DMS79 (cell line): ENCODE results near the gene ZHX3.

Experiments
- DNase-seq: peaks from one replicate; lab custom pipeline; 2025; lab: John Stamatoyannopoulos, UW

ZHX3 gene

GRCh38 chr20:41171736-41172295, 145.7 kb downstream of the ZHX3 start:
- no peak for DNase-seq

GRCh38 chr20:41170386-41171105, 147.0 kb downstream of the ZHX3 start:
- no peak for DNase-seq

DNA sequence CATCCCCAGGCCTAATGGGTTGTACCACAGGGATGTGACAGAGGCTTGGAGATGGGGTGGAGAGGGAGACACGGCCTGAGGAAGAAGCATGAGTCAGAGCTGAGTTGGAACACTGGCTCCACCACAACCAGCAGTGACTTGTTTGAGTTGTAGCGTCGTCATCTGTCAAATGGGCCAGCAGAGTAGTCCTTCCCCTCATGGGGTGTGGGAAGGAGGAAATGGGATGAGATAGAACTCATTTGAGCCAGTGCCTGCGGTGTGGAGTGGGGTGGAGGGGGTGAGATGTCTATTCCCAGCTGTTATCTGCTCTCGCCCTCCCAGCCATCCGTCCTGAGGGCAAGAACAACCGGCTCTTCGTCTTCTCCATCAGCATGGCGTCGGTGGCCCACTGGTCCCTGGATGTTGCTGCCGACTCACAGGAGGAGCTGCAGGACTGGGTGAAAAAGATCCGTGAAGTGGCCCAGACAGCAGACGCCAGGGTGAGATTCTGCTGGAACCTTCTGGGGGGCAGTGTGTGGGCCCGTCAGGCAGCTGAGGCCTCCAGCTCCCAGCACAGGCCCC, 147.7 kb downstream of the ZHX3 start:
- no peak for DNase-seq

GRCh38 chr20:41169162-41169690, 148.3 kb downstream of the ZHX3 start:
- no peak for DNase-seq

DNA sequence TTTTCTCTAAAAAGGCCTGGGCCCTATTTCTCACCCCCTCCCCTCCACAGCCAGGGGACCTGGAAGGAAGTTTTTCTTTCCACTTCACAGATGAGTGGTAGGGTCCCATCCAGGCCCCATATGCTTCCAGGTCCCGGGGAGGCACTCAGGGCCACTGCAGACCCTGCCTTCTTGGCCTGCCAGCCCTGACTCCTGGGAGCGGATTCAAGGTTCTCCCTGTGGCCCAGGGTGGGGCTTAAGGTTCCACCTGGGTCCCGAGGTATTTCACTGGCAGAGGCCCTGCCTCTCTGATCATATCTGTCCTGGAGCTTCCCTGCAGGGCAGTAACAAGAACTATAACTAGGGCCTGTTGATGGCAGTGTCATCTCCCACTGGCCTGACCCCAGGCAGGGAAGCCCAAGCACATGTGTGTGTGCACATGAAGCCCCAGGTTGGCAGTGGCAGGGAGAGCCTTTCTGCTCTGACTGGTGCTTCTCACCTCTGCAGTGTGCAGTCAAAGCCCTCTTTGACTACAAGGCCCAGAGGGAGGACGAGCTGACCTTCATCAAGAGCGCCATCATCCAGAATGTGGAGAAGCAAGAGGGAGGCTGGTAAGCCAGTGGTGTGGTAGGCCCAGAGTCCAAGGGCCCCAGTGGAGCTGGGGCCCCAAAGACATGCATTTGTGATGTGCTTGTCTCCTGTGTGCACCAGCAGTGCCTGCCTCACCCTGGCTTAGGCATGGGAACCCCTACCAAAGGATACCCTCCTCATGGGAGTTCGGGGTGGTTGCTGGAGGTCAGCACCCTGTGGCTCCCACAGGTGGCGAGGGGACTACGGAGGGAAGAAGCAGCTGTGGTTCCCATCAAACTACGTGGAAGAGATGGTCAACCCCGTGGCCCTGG, 149.0 kb downstream of the ZHX3 start:
- no peak for DNase-seq

DNA sequence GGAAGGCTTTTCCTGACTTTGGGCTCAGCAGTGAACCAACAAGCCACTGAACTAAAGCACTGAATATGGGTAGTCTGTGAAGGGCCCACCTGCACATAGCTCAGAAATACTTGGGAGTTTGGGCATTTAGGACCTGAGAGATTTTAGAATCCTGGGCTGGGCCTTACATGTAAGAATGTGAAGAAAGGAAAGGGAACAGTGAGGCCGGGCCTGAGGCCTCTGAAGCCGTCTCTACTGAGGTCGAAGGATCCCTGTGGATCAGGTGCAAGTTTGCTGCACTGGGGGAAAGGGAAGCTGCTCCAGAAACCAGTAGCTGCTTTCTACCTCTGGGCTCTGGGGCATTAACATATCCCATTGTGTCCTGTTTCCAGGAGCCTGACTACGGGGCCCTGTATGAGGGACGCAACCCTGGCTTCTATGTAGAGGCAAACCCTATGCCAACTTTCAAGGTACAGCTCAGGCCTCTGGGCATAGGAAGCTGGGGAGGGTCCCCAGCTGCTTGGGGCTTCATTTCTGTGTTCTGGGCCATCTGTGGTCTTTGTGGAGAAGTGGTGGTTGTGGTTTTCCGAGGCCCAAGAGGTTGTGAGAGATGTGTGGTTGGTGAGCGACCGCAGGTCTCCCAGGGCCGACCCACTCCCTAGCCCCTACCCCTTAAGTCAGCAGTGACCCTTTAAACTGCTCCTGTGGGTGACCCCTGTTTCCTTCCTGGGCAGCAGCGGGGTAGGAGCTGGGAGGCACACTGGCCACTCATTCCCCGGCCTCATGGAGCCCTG, 149.9 kb downstream of the ZHX3 start:
- no peak for DNase-seq

GRCh38 chr20:41167118-41167470, 150.4 kb downstream of the ZHX3 start:
- no peak for DNase-seq

DNA sequence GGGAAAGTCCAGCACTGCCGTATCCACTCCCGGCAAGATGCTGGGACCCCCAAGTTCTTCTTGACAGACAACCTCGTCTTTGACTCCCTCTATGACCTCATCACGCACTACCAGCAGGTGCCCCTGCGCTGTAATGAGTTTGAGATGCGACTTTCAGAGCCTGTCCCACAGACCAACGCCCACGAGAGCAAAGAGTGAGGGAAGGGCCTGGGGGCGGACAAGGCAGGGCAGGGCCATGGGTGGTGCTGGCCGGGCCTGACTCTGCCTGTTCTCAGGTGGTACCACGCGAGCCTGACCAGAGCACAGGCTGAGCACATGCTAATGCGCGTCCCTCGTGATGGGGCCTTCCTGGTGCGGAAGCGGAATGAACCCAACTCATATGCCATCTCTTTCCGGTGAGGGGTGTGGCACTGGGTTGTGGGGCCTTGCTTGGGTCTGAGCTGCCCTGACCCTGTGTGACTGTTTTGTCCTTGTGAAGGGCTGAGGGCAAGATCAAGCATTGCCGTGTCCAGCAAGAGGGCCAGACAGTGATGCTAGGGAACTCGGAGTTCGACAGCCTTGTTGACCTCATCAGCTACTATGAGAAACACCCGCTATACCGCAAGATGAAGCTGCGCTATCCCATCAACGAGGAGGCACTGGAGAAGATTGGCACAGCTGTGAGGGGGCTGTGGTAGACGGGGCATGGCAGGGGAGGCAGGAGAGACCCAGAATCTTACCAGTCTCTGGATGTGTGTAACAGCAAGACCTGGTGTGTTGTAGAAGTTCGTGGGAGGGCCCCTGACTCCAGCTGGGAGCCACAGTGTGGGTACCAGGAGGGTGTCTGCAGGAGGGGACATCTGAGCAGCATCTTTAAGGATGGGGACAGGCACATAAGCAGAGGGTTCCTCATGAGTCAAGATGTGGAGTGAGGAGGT, 151.1 kb downstream of the ZHX3 start:
- no peak for DNase-seq

DNA sequence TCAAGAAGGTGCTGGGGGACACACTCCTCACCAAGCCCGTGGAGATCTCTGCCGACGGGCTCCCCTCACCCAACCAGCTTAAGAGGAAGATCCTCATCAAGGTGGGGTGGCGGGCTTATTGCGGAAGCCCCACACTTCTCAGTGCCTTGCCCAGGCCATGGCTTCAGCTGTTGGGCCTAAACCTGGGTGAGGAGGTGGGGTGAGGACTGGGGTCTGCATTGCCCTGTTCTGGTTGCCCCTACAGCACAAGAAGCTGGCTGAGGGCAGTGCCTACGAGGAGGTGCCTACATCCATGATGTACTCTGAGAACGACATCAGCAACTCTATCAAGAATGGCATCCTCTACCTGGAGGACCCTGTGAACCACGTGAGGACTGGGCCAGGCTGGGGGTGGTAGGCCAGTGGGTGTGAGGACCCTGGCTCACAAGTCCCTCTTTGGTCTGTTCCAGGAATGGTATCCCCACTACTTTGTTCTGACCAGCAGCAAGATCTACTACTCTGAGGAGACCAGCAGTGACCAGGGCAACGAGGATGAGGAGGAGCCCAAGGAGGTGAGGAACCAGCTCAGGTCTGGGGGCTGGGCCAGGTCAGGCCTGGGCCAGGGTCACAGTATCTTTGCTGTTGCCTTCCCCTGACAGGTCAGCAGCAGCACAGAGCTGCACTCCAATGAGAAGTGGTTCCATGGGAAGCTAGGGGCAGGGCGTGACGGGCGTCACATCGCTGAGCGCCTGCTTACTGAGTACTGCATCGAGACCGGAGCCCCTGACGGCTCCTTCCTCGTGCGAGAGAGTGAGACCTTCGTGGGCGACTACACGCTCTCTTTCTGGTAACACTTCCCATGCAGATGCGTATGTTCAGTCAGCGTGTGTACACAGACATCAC, 152.3 kb downstream of the ZHX3 start:
- no peak for DNase-seq

DNA sequence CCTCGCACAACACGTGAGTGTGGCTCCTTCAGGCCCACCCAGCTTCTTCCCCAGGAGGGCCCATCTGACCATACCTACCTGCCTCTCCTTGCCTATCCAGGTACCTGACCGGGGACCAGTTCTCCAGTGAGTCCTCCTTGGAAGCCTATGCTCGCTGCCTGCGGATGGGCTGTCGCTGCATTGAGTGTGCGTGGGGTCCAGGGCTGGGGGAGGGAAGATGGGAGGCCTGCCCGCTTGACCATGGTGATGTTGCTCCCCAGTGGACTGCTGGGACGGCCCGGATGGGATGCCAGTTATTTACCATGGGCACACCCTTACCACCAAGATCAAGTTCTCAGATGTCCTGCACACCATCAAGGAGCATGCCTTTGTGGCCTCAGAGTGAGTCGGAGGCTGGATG, 153.7 kb downstream of the ZHX3 start:
- DNase-seq: no peak

DNA sequence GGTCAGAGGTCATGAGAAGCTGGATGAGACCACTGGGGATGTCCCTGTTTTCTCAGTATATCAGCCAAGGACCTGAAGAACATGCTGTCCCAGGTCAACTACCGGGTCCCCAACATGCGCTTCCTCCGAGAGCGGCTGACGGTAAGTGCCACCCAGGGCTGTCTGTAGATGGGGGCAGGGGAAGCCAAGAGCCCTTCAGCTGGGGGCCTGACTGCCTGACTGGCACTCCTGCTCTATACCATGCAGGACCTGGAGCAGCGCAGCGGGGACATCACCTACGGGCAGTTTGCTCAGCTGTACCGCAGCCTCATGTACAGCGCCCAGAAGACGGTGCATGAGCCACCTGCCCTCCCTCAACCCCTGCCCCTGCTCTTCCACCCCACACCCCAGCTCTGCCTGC, 155.1 kb downstream of the ZHX3 start:
- no peak for DNase-seq

- DNase-seq: no peak
Measured at GRCh38 chr20:41161886-41162285, 155.6 kb downstream of the ZHX3 start.

DNA sequence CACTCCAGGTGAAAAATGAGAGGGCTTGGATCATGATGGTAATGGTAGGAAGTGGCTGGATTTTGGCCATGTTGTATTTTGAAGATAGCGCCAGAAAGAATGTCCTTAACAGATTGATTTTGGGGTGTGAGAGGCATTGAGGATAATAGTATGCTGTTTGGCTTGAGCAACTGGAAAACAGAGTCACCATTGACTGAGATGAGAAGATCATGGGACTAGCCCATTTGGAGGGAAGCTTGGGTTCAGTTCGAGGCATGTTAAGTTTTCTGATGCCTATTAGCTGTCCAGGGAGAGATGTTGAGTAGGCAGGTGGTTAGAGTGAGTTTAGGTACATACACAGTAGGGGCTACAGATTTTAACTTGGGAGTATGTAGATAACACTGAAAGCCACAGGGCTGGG, 156.8 kb downstream of the ZHX3 start:
- DNase-seq: no peak

- DNase-seq: no peak
Measured at GRCh38 chr20:41159547-41159946, 158.0 kb downstream of the ZHX3 start.

DNA sequence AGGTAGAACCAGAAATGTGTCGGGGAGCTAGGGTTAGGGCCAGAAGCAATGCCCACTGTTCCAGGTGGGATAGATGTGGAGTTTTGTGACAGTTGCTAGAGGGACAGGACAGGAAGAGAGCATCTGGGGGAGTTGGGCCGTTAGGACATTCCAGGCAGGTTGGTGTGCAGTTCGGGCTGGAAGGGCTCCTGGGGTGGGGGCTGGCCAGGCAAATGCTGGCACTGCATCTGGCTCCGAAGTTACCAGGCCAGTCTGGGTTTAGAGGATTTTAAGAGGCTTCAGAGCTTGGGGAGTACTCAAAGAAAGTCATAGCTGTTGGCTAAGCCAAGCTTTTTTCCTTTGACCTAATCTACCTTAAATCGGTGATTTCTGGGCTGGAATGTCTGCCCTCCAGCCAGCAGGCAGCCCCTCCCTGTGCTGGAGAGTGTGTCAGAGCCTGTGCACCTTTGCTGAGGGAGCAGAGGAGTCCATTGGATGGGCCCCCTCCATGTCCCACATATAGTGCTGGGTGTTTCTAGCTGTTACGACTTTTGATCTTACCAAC, 159.4 kb downstream of the ZHX3 start:
- DNase-seq: no peak

GRCh38 chr20:41155261-41155660, 162.3 kb downstream of the ZHX3 start:
- no peak for DNase-seq

GRCh38 chr20:41154436-41155176, 162.9 kb downstream of the ZHX3 start:
- no peak for DNase-seq

DNA sequence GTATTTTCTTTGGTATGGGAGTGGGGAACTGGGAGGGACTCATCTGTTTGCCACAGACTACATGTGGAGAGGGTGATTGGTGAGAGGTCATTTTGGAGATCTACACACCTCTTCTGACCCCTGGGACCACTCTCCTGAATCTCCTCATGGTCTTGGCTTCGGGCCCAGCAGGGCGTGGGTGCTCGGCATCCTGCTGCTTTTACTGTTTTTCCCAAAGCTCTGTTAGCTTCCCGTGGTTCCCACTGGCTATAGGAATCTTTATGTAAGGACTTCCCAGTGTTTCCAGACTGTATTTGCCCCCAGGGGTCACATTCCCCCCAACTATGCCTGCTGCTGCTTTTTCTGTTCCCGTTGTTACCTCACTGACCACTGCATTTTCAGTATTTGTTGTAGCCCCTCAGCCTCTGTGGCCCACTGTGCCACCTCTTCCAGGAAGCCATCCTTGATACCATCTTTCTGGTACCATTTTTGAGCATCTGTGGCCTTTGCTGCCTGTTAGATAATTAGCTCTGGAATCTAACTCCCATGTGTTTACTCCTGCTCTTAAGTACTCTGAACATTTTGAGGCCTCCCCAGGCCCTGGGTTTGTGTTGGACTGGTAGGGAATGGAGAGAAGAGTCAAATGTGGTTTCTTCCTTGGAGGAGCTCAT, 165.3 kb downstream of the ZHX3 start:
- no peak for DNase-seq
